Choroid plexus epithelial cell (primary cell): Measurements from ENCODE around the gene MORC2.

Experiments used
- DNase-seq: peaks from one replicate; pipeline ENCODE4 v3.0.0-alpha.2; 2010; ENCODE audit warnings: low read depth
- H3K4me3 ChIP-seq: 2 replicates; pipeline ENCODE4 v1.5.1; 2011; ENCODE audit warnings: low read depth, mild to moderate bottlenecking, control low read depth, low read length, moderate library complexity
- CTCF ChIP-seq: conservative IDR thresholded peaks from 2 replicates; pipeline ENCODE4 v1.5.1; 2011; ENCODE audit warnings: low read depth, mild to moderate bottlenecking, control low read depth, inconsistent platforms, low read length, moderate library complexity

Gene MORC2

GRCh38 chr22:30902496-30903357 lies 65.8 kb downstream of the MORC2 start:
- DNase-seq, result no peak
- no peak overlapping the region for H3K4me3 ChIP-seq
- no peak for TF ChIP-seq CTCF

- no peak for TF ChIP-seq CTCF
- H3K4me3 ChIP-seq, result no peak overlapping the region
- DNase-seq, result no peak
These were observed 74.2 kb downstream of the MORC2 start for GRCh38 chr22:30894371-30894740.

- no peak for DNase-seq
- no peak for TF ChIP-seq CTCF
- no peak overlapping the region for H3K4me3 ChIP-seq
These were observed 74.9 kb downstream of the MORC2 start for GRCh38 chr22:30893434-30894370.

GRCh38 chr22:30892731-30893221 lies 75.8 kb downstream of the MORC2 start:
- no peak for TF ChIP-seq CTCF
- no peak for DNase-seq
- no peak overlapping the region for H3K4me3 ChIP-seq

- TF ChIP-seq CTCF, result no peak
- no peak for DNase-seq
- H3K4me3 ChIP-seq, result no peak overlapping the region
These were observed 76.3 kb downstream of the MORC2 start for GRCh38 chr22:30892286-30892685.

- no peak for TF ChIP-seq CTCF
- no peak overlapping the region for H3K4me3 ChIP-seq
- DNase-seq, result no peak
These were observed 76.8 kb downstream of the MORC2 start for GRCh38 chr22:30891781-30892180.
